HG02759 (cell line): Measurements from ENCODE around the gene MSN.

Experiments
- ATAC-seq: cut with Tn5 transposase; IDR thresholded peaks from one replicate; pipeline ENCODE4 v1.9.1; 2021; ENCODE audit warnings: mild to moderate bottlenecking, moderate library complexity; ENCODE audit not compliant: unreplicated experiment

Gene MSN

GRCh38 chrX:65783746-65784145, 116.3 kb downstream of the MSN start:
- peak; percentile 56 for ATAC-seq
